LHCN-M2 (cell line): Measurements from ENCODE around the gene EMD. TPM values are rescaled to one million over a fixed set of nuclear protein-coding genes. Genes with fewer than 3 reads are reported as not detected.
A peak's percentile ranks its signal among the peaks of the same experiment; 100 is the strongest.
"Not testable (repeated sequence)": the region's sequence is repeated elsewhere in the genome, so short reads cannot be mapped to it uniquely, and the experiment has no call there.

Experiments
- DNase-seq: peaks from one replicate; pipeline ENCODE4 v3.0.0-alpha.2; 2012; ENCODE audit warnings: low read depth
- total RNA-seq: library from RNA; depleted of rRNA; stranded (reverse); fragments of >200 nt; gene quantifications from 2 replicates; pipeline ENCODE4 v1.2.3, GENCODE V29; 2014

EMD gene
- total RNA-seq, 1 experiment from 2014 or later: 77.3 TPM

DNA sequence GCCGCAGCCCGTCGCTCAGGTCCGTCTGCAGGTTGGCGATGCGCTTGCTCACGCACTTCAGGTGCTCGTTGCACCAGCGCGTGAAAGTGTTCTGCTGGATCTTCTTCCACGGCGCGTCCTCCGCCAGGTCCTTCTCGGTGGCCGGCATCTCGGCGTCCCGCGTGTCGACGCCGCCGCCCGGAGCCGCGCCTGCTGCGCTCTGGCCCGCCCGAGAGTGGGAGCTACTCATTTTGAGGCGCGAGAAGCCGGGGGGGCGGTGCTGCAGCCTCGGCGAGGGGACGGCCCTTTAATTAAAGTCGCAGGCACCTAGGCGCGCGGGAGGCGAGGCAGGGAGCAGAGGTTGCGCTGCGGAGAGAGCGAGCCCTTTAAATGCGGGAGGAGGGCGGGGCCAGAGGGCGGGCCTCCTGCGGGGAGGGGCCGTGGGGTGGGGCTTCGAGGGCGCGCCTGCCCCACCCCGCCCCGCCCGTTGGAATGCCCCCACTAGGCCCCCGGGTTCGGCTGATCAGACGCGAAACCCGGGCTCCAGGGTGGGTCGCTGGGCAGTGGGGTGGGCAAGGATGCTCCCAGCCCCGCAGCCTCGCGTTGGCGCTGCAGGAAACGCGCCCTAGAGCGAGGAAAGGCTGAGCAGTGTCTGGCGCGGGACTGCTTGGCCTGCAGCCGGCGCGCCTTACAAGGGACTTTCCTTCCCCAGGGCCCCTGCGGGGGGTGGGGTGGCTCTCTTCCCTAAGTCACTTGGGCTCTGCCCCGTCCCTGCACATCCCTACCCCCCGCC, 7.9 kb upstream of the EMD start:
- peak; percentile 92 for DNase-seq

DNA sequence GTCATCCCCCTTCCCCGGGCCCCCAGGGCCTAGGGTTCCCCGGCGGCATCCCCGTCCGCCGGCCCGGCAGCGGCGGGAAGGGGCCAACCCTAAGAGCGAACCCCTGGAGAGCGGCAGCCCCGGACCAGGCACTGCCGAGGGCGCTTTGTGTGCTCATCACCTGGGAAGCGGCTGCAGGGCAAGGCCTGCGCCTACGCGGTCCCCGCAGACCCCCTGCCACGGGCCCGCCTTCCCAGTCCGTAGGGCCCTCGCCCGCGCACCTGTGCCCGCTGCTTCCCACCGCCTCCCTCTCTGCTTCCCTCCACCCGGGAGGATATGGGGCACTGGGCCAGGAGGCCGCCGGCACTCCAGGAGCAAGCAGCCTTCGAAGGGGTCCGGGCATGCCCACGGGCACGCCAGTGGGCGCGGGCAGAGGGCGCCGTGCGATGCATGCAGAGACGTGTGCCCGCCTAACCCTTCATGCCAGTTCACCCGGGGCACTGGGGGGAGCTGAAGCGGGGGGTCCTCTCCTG, 7.2 kb upstream of the EMD start:
- DNase-seq: no peak

DNA sequence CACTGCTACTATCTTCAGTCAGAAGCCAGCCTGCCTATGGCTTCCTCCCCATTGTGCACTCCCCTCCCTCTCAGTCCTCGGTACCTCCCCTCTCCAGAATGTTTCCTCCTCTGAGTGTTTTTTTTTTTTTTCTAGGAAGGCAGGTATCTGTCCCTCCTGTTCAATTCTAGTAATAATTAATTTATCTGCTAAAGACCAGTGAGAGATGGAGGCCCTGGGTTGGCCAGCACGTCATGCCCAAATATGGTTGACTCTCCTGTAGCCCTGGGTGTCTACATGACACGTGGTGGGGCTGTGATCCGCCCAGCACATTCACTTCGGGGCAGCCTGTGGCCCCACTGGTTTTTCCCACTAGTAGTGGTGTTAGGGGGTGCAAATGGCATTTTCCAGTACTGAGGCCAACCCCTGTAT, 6.5 kb upstream of the EMD start:
- DNase-seq: no peak

DNA sequence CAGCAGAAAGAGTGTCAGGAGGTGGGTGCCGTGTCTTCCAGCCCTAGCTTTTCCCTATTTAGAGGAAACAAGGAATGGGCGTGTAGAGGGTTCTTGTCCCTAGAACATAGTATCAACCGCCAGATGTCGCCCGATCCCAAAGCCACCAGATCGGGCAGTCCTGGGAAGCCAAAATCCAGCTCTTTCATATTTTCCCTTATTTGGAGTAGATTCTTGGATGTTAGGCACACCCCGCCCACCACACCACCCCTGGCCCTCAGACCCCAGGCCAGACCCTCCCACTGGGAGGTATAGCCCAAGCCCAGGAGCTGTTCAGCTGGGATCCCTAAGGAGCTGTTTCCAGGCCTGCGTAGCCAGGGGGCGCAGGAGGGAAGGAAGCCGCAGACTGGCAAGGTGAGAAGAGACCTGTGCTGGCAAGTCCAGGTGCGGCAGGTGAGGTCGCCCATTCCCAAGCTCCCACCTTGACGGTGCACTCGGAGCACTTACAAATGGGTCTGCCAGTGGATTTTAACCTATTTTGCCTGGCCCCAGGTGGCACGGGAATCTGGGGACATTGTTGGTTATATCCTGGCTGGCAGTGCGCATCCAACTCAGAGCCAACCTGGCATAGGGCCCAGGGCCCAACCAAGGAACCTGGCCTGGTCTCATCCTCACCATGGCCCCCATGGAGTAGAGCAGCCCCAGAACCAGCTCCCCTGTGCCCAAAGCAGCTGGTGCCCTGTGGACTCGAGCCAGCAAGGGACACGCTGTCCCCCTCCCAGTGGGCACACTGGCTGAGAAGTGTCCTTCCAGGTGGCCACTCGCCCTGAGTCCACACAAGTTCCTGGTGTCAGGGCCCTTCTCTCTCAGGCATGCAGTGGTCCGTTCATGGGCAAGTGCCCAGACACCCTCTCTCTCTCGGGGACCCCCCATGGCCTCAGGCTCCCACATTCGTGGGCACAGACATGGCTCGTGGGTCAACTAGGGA, 5.5 kb upstream of the EMD start:
- peak; percentile 77 for DNase-seq

DNA sequence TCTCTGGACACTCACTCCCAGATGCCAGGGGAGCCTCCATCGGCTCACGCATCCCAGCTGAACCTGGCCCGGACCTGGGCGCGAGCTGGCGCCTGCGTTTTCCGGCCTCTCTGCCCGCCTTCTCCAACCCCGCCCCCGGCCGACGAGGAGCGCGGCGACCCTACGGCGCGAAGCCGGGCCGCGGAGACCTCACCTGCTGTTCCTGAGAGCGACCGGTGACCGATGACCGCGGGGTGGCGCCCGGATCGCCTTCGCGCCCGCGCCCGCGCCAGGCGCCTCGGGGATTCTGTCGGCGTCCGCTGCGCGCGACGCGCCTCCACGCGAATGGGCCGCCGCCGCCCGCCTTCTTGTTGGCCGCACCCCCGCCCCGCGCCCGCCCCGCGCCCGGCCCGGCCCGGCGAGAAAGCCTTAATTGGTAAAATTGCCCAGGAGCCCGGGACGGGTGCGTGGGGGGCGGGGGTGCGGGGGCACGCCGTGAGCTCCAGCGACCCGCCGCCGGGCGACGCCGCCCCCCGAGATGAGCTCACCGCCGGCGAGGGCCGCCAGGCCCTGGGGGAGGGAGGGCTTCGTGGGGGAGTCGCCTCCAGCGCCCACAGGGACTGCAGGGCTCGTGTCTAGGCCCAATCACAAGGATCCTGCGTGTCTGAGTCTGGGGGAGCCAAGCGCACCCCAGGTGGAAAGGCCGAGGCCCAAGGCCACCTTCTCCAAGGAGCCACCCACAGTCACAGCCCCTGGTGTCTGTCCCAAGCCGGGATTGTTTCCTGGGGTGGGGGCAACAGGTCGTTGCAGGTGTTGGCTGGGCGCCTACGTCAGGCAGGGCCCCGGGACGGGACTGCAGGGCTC, 4.6 kb upstream of the EMD start, which contains the start of gene FLNA:
Gene FLNA (minus strand): TSS at position 322 of the 843 bp plus-strand sequence. CDS start 3,389 bp downstream, outside the sequence.
- DNase-seq: no peak

DNA sequence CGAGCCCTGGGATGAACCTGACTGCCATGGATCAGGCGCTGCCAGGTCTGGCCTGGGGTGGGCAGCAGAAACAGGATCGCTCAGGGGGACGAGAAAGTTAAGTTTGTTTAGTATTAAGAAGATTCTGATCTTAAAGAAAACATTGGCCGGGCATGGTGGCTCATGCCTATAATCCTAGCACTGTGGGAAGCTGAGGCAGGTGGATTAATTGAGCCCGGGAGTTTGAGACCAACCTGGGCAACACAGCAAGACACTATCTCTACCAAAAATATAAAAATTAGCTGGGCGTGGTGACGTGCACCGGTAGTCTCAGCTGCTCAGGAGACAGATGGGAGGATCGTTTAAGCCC, 4.0 kb upstream of the EMD start:
- no peak for DNase-seq

DNA sequence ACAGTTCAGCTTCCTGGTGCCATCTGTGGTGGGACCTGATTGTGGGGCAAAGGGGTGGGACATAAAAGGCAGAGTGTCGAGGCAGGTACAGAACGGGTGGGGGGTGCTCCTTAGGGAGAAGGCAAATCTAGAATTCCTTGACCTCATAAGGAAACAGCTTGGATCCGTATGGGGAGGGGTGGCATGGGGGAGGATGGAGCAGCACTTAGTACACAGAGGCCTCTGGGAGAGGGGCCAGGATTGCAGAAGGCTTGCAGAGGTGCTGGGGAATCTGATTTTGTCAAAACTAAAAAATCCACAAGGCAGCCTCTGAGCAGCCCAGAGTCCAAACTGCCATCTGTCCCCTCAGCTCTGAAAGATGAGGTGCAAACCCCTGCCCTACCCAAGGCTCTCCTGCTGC, 2.3 kb upstream of the EMD start:
- DNase-seq: no peak

DNA sequence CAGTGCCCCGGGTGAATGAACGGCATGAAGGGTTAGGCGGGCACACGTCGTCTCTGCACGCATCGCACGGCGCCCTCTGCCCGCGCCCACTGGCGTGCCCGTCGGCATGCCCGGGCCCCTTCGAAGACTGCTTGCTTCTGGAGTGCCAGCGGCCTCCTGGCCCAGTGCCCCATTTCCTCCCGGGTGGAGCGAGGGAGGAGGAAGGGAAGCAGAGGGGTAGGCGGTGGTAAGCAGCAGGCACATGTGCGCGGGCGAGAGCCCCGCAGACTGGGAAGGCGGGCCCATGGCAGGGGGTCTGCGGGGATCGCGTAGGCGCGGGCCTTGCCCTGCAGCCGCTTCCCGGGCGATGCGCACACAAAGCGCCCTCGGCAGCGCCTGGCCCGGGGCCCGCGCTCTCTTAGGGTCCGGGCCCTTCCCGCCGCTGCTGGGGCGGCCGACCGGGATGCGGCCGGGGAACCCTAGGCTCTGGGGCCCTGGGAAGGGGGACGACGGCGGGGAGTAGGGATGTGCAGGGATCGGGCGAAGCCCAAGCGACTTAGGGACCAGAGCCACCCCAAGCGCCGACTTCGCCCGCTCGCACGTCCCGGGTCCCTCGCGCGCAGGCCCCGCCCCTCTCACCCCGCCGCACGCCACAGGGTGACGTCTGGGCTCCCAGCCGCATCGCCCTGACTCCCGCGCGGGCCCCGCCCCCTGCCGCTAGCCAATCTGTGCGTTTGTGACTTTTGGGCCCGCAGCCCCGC, 866 bp upstream of the EMD start:
- peak; percentile 39 for DNase-seq

DNA sequence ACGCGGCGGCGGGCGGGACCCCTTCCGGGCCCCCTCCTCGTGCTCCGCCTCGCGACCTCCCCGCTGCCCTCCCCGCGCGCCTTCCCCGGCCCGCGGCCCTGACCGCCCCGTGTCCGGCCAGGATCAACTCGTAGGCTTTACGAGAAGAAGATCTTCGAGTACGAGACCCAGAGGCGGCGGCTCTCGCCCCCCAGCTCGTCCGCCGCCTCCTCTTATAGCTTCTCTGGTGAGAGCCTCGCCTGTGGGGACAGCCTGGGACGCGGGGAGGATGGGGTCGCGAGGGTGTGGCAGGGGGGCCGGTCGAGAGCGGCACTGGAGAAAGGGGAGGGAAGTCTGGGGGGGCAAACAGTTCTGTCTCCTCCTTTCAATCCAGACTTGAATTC, 465 bp downstream of the EMD start:
- DNase-seq: no peak

DNA sequence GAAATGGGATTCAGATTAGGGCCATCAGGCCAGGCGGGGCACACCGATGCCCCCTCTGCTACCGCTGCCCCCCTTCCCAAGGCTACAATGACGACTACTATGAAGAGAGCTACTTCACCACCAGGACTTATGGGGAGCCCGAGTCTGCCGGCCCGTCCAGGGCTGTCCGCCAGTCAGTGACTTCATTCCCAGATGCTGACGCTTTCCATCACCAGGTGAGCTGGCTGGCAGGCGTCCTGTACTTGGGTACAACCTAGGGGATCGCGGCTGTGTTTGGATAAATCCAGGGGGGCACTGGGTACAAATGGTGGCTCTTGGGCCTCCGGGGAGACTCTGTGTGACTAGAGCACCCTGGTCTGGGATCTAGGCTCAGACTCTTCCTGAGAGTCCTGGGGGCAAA, 1.1 kb downstream of the EMD start:
- no peak for DNase-seq

DNA sequence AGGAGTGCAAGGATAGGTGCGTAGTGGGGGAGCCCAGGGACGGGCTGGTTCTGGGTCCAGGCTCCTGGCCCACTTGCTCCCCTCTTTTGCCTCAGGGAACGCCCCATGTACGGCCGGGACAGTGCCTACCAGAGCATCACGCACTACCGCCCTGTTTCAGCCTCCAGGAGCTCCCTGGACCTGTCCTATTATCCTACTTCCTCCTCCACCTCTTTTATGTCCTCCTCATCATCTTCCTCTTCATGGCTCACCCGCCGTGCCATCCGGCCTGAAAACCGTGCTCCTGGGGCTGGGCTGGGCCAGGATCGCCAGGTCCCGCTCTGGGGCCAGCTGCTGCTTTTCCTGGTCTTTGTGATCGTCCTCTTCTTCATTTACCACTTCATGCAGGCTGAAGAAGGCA, 1.7 kb downstream of the EMD start:
- no peak for DNase-seq

DNA sequence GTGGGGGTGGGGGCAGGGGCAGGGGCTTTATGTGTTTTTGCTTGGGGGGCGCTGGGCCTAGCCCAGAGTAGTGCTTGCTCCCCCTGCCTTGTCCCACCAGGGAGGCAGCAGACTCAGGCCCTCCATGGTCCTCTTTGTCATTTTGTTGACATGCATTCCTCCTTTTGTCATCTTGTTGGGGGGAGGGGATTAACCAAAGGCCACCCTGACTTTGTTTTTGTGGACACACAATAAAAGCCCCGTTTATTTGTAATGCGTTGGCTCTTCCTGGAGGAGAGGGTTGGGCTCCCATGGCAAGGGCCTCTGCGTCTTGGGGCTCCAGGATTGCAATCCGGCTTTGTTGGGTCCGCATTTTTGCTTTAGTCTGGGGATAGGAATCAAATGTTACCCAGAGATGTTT, 2.2 kb downstream of the EMD start:
- no peak for DNase-seq

DNA sequence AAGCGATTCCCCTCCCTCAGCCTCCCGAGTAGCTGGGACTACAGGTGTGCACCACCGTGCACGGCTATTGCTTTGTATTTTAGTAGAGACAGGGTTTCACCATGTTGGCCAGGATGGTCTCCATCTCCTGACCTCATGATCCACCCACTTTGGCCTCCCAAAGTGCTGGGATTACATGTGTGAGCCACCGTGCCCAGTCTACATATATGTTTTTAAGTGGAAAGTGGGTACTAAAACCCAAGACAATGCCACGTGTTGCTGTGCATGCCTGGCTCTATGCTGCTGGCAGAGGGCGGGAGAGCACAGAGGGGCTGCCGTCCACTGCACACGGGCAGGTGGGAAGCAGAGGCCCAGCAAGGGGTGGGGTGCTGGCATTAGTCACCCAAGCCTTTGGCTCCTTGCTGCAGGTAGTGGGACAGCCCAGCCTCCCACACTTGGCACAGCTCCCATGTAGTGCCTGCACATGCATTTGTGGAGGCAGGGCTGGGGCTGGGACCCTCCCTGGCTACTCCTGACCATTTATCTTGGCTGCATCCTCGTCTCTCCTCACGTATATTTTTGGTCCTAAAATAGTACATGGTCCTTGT, 3.5 kb downstream of the EMD start:
- DNase-seq: no peak

DNA sequence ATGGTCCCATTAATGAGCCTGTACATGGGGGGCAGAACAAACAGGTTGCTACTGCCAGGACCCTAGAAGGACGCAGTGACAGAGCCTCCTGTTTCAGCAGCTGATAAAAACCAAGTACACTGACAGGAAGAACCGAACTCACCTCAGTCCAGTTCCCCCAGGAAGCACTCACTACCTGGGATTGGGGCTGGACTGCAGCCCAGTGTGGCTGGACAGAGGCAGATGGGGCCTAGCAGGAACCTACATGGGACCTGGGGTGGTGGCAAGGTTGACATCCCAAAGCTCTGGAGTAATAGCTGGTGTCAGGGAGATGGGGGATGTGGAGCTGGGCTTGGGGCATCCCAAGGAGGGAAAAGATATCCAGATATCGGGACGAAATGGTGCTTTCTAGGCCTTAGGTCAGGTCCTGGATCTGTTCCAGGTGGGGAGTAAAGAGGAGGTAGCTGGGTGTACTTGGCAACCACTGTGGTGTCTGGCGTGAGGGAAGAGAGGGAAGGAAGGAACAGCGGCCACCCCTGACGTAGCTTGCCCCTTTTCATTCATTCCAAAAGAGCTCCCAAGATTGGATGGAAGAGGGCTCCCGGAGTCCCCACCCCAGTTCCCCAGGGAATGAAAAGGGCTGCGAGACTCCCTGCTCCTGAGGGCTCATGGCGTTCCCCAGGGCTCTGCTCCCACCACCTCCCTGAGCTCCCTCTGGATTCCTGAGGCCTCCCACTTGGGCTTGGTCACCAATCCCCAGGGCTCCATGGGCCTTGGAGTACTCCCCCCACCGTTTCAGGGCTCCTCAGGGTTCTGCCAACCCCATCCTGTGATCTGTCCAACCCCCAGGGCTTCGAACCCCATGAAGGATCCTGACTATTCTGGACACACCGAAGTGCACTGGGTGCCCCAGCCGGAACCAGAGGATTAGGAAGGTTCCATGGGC, 4.5 kb downstream of the EMD start:
- no peak for DNase-seq

DNA sequence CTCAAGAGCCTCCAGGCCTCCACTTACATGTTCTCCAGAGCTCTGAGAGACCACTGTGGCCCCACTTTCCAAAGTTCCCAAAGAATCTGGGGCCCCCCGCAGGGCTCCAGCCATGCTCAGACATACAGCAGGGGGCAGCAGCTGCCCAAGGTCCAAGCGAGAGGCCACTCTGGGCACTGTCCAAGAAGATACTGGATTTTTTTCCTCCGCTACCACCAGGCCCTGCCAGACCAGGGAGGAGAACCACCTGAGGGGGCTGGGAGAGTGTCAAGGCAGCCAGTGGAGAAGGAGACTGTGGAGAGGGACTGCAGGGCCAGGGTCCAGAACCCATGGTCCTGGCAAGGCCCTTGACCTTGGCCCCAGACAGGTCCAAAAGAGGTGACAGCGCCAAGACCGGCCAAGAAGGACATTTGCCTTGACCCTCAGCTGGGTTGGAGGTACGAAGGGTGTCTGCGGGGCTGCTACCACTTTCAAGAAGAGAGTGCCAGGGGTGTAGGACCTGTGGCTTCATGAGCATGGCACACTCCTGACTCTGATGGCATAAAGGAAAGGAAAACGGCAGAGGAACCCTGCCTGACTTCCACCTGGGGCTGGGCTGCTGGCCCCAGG, 5.3 kb downstream of the EMD start:
- DNase-seq: no peak

DNA sequence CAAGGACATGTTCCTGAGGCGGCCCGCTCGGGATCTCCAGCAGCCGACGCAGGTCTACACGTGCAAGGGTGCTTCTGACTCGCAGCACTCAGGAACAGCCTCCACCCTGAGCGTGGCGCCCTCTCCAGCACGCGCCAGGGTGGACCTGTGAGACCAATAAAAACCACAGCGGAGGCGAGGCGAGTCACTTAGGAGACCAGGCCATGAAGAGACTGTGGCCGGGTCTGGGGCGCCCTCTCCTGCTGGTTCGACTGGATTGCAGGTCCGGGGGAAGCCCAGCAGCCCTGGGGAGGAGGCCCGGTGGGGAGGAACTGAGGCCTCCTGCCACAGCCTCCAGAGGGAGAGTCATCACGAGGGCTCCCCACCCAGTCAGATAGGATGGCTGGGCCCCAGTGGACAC, 9.0 kb downstream of the EMD start:
- DNase-seq: not testable (repeated sequence)

DNA sequence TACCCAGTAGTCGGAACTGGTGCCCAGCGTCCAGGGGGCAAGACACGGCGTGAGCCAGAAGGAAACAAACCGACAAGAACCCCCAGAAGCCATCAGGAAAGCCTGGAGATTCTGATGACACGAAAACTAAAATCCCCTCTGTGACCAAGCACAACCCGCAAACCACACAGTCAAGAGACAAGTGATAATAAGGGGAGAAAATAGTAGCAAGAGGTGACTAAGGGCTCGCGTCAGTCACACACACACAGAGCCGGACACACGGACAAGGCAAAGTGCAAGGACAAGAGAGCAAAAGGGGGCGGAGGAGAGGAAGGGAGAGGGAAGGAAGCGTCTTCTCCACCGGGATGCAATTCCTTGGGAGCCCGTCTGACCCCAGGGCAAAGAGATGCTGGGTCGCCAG, 9.6 kb downstream of the EMD start:
- not testable (repeated sequence) for DNase-seq

DNA sequence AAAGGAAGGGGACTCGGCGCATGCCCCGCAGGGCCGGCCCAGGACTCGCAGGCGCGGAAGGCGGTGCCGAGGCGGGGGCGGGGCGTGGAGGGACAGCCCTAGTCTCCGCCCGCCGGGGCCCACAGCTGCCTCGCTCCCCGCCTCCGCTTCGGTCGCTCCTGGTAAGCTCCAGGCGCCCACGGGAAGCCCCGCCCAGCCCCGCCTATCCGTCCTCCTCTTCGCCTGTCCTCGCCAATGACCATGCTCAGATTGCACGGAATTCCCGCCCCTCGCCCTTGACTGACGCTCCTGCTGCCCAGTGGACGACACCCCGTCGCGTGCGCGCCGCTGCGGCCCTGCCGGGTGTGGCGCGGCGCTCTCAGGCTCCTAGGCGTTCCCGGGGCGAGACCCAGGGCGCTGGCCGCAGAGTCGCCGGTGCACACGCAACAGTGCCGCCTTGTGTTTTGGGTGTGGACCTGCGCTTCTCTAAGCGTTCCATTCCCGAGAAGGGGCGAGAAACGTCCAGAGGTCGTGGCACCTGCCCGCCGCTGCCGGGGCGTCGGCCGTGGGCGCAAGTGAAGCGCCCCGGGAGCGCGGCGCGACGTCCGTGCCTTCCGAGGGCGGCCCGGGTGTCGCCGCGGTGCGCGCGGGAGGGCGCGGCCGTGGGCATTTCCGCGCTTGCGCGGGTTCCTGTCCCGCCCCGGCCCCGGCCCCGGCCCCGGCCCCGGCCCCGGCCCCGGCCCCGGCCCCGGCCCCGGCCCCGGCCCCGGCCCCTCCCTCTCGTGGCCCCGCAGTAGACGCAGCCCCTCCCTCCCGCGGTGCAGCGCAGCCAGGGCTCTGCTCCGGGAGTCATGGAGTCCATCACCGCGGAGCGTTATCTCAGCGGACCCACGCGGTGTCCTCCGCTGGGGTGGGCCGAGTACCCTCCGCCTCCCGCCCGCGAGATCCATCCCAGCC, 11.0 kb downstream of the EMD start:
- not testable (repeated sequence) for DNase-seq
